22Rv1 (cell line): ENCODE data around the gene NGDN.

Experiments used
- H3K27ac ChIP-seq: fragments of 450-650 bp; 2 replicates; pipeline ENCODE4 v1.5.1; 2017
- CTCF ChIP-seq: fragments of 450-650 bp; IDR thresholded peaks from 2 replicates; pipeline ENCODE4 v1.5.1; 2017; ENCODE audit warnings: mild to moderate bottlenecking
- ZFX ChIP-seq: fragments of 450-650 bp; IDR thresholded peaks from 2 replicates; pipeline ENCODE4 v1.6.1; 2017; ENCODE audit warnings: antibody characterized with exemption, borderline replicate concordance

NGDN gene

GRCh38 chr14:23430723-23431085 is 38.8 kb upstream of the NGDN start:
- no peak overlapping the region for H3K27ac ChIP-seq
- no peak for TF ChIP-seq CTCF
- no peak for TF ChIP-seq ZFX

- no peak overlapping the region for H3K27ac ChIP-seq
- no peak for TF ChIP-seq CTCF
- TF ChIP-seq ZFX = no peak
Observed at GRCh38 chr14:23431486-23431885, 38.0 kb upstream of the NGDN start.

- no peak overlapping the region for H3K27ac ChIP-seq
- TF ChIP-seq ZFX = no peak
- TF ChIP-seq CTCF = no peak
Observed at GRCh38 chr14:23432102-23432925, 37.2 kb upstream of the NGDN start.

- H3K27ac ChIP-seq = no peak overlapping the region
- TF ChIP-seq ZFX (no peak), CTCF (no peak)
Observed at GRCh38 chr14:23432946-23433345, 36.6 kb upstream of the NGDN start.

GRCh38 chr14:23433457-23433856 is 36.0 kb upstream of the NGDN start:
- H3K27ac ChIP-seq = no peak overlapping the region
- TF ChIP-seq ZFX = no peak
- no peak for TF ChIP-seq CTCF

- TF ChIP-seq CTCF (no peak), ZFX (no peak)
- H3K27ac ChIP-seq = no peak overlapping the region
Observed at GRCh38 chr14:23434488-23435222, 34.8 kb upstream of the NGDN start.
